ENCODE results near the gene LRRFIP1. TPM values are rescaled to one million over a fixed set of nuclear protein-coding genes. Genes with fewer than 3 reads are reported as not detected.

Gene LRRFIP1
- total and polyA plus RNA-seq, 10 of the 15 experiments (the other 5 are each of a cell fraction or from before 2014, with no cell fraction given): 36.2 to 120 (median 74.3) TPM

DNA sequence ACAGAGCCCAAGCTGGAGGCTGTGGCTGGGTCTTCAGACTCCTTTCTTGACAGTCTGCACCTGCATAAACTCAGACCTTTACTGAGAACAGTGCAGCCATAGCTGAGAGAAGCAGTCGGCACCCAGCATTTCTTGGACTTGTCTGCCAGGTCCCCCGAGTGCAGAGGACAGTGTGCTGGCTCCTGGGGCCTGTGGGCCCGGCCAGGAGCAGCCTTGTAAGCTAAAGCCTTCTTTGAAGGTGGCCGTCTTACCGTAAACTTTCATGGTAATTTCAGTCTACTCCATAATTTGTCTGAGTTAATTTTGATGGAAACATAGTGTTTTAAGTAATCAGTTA is 70.9 kb downstream of the LRRFIP1 start:
- H3K9ac ChIP-seq (ENCODE audit: control insufficient read depth, insufficient read depth, low read length): peak overlapping the region; percentile 93
- ChIA-PET CTCF (interaction anchor here (0.7 to 18.3 kb wide), 7 partner anchors 11 to 77 kb away, joined by 3 to 298 read pairs (median 3); no protein-coding TSS in a partner anchor), POLR2A (interaction anchor here (1.2 to 3.4 kb wide), 4 partner anchors 11 to 55 kb away, joined by 4 to 23 read pairs (median 10); no protein-coding TSS in a partner anchor), RAD21 (ENCODE audit: unreplicated experiment) (interaction anchor here (2.0 to 13.1 kb wide), 3 partner anchors 11 to 46 kb away, joined by 11 to 209 read pairs (median 11); no protein-coding TSS in a partner anchor), SMC1A (ENCODE audit: uncharacterized antibody, unreplicated experiment) (interaction anchor here (0.7 to 7.1 kb wide), 7 partner anchors 9 to 207 kb away, joined by 3 to 155 read pairs (median 4); no protein-coding TSS in a partner anchor)
- H3K36me3 ChIP-seq (ENCODE audit: control insufficient read depth in 2 of 2, insufficient read depth in 2 of 2, low read length in 1 of 2): no peaks in the 10 kb centered on the region
- peak overlapping the region; percentile 88 for H3K4me2 ChIP-seq (ENCODE audit: control insufficient read depth, insufficient read depth)
- BruUV-seq (replicated peaks): no TSS peak
- H3K4me1 ChIP-seq (ENCODE audit: control insufficient read depth, insufficient read depth, low read length): peaks cover 54% of the 10 kb centered on the region
- no peak for TF ChIP-seq ZSCAN29 (IDR thresholded peaks at IDR 0.05)
- no peak for TF ChIP-seq RFX5 (IDR thresholded peaks at IDR 0.05; ENCODE audit: low read depth, low read length)
- TF ChIP-seq, protein P1, sequence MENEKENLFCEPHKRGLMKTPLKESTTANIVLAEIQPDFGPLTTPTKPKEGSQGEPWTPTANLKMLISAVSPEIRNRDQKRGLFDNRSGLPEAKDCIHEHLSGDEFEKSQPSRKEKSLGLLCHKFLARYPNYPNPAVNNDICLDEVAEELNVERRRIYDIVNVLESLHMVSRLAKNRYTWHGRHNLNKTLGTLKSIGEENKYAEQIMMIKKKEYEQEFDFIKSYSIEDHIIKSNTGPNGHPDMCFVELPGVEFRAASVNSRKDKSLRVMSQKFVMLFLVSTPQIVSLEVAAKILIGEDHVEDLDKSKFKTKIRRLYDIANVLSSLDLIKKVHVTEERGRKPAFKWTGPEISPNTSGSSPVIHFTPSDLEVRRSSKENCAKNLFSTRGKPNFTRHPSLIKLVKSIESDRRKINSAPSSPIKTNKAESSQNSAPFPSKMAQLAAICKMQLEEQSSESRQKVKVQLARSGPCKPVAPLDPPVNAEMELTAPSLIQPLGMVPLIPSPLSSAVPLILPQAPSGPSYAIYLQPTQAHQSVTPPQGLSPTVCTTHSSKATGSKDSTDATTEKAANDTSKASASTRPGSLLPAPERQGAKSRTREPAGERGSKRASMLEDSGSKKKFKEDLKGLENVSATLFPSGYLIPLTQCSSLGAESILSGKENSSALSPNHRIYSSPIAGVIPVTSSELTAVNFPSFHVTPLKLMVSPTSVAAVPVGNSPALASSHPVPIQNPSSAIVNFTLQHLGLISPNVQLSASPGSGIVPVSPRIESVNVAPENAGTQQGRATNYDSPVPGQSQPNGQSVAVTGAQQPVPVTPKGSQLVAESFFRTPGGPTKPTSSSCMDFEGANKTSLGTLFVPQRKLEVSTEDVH (IDR thresholded peaks at IDR 0.05; ENCODE audit: low read depth, partially characterized antibody): no peak
- no peak for TF ChIP-seq SIX5 (IDR thresholded peaks at IDR 0.05; ENCODE audit: low read depth, low read length, severe bottlenecking)
- TF ChIP-seq, protein P2, sequence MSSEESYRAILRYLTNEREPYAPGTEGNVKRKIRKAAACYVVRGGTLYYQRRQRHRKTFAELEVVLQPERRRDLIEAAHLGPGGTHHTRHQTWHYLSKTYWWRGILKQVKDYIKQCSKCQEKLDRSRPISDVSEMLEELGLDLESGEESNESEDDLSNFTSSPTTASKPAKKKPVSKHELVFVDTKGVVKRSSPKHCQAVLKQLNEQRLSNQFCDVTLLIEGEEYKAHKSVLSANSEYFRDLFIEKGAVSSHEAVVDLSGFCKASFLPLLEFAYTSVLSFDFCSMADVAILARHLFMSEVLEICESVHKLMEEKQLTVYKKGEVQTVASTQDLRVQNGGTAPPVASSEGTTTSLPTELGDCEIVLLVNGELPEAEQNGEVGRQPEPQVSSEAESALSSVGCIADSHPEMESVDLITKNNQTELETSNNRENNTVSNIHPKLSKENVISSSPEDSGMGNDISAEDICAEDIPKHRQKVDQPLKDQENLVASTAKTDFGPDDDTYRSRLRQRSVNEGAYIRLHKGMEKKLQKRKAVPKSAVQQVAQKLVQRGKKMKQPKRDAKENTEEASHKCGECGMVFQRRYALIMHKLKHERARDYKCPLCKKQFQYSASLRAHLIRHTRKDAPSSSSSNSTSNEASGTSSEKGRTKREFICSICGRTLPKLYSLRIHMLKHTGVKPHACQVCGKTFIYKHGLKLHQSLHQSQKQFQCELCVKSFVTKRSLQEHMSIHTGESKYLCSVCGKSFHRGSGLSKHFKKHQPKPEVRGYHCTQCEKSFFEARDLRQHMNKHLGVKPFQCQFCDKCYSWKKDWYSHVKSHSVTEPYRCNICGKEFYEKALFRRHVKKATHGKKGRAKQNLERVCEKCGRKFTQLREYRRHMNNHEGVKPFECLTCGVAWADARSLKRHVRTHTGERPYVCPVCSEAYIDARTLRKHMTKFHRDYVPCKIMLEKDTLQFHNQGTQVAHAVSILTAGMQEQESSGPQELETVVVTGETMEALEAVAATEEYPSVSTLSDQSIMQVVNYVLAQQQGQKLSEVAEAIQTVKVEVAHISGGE (CRISPR knock-in tag; IDR thresholded peaks at IDR 0.05): no peak
- no peak for TF ChIP-seq SMC3 (IDR thresholded peaks at IDR 0.05; ENCODE audit: borderline replicate concordance, low read length)
- no peak for TF ChIP-seq TARDBP (IDR thresholded peaks at IDR 0.05; ENCODE audit: borderline replicate concordance)
- TF ChIP-seq, protein P3, sequence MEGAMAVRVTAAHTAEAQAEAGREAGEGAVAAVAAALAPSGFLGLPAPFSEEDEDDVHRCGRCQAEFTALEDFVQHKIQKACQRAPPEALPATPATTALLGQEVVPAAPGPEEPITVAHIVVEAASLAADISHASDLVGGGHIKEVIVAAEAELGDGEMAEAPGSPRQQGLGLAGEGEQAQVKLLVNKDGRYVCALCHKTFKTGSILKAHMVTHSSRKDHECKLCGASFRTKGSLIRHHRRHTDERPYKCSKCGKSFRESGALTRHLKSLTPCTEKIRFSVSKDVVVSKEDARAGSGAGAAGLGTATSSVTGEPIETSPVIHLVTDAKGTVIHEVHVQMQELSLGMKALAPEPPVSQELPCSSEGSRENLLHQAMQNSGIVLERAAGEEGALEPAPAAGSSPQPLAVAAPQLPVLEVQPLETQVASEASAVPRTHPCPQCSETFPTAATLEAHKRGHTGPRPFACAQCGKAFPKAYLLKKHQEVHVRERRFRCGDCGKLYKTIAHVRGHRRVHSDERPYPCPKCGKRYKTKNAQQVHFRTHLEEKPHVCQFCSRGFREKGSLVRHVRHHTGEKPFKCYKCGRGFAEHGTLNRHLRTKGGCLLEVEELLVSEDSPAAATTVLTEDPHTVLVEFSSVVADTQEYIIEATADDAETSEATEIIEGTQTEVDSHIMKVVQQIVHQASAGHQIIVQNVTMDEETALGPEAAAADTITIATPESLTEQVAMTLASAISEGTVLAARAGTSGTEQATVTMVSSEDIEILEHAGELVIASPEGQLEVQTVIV (IDR thresholded peaks at IDR 0.05; ENCODE audit: borderline replicate concordance, partially characterized antibody): no peak
- no peak for TF ChIP-seq TCF12 (IDR thresholded peaks at IDR 0.05; ENCODE audit: low read depth, low read length)
- no peak overlapping the region for H2AFZ ChIP-seq (ENCODE audit: control insufficient read depth, low read depth, low read length)
- no peak for DNase-seq (ENCODE audit: low read depth, low spot score)
- peaks cover 99% of the 10 kb centered on the region for H3K79me2 ChIP-seq (ENCODE audit: control insufficient read depth, insufficient read depth, low read length)
- no peak for ATAC-seq
- intact Hi-C loops (cut with micrococcal nuclease; ENCODE audit: unreplicated experiment) (loop anchor here (10.0 kb wide), 2 partner anchors 366 to 1154 kb away; partner anchors contain the start of gene SCLY), in situ Hi-C loops (cut with MboI) (no loop called here)
- no peaks in the 10 kb centered on the region for H4K20me1 ChIP-seq (ENCODE audit: control insufficient read depth, insufficient read depth)
- H3K4me3 ChIP-seq: peak overlapping the region; percentile 90
- H3K9me3 ChIP-seq (replicated peaks; ENCODE audit: control insufficient read depth, insufficient read depth, low read length): no peaks in the 10 kb centered on the region
- 25% methylated on average over 5 of the region's 5 CpGs for WGBS (ENCODE audit: insufficient coverage, insufficient replicate concordance, low lambda C conversion rate, missing lambda C conversion rate)
- peak overlapping the region; percentile 90 for H3K27ac ChIP-seq (ENCODE audit: control insufficient read depth, insufficient read depth)
- no peak for FAIRE-seq
- no peaks in the 10 kb centered on the region for H3K27me3 ChIP-seq (replicated peaks in 1 of 2; ENCODE audit: control insufficient read depth in 2 of 2, insufficient read depth in 2 of 2, low read length in 1 of 2)

Data from GM12878 (cell line).